GM18861 (cell line): ENCODE measurements around the gene SERP2.

ENCODE experiments used
- ATAC-seq: cut with Tn5 transposase; IDR thresholded peaks from one replicate; pipeline ENCODE4 v1.9.1; 2021; ENCODE audit not compliant: unreplicated experiment

The SERP2 gene

DNA sequence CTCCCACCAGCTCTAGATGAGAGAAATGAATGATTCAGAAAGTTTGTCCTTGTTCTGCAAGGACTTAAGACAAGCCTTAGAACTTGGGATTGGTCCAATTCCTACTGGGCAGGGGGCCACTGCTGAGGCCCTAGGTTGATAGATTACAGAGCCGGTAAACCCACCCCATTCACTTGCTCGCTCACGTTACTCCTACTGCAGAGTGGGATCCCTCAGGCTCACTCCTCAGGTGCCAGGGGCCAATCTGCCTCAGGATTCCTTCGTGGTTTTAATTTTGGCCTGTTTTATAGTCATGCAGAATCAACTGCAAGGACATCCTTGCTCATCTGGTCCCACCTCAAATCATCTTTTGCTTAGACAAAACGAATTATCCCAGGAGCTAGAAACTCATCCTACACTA, 59.0 kb downstream of the SERP2 start:
- no peak for ATAC-seq

DNA sequence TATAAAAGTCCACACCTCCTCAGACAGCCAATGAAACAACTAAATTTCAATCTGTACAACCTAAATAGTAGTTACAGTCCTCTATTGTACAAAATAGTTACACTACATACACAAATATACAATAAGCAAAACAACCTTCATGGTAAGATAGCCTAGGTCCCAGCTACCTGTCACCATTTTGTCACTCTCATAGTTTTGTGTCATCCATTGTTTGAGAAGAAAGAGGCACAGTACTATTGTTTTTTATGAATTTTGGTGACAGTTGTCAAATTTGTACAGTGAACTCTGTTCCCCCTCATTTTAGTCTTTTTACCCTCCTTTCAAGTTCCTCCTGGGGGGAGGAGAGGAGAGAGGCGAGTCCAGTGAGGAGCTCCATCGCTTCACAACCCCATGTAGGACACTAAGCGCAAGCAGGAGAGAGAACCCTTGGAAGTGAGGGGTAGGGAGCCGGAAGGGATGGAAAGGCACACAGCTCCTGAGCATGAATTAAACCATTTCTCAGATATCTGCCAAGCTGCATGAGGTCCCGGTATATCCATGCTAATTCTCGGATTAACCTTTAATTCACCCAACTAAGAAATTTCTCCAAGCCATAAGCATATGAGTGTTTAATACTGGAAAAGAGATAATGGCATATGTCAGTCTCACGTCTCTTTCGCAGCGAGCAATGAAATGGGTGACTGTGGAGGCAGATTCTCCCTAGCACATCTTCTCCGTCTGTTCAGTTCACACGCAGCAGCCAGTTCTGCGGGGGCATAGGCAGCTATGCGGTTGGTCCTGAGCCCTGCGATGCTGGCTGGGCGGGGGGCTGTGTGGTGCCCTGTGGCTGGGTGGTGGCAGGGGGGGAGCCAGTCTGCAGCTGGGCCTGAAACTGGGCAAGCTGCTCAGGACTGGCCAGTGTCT, 60.5 kb downstream of the SERP2 start:
- ATAC-seq: no peak

DNA sequence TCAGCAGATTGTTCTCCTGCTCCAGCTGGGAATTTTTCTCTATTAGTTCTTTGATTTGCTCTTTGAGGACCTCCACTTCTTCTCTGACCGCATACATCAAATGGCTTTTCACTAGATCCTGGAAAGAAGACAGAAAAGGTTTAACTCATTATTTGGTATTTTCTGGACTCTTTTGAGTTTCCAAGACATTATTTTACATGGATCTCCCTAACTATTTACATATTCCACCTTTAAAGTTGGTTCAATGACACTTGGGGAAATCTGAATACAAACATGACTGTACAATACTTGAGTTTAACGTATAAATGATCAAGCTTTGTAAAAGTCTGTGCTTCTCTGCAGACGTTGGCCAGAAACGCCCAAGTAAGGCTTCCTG, 61.1 kb downstream of the SERP2 start:
- ATAC-seq: no peak

- peak; percentile 57 for ATAC-seq
These were observed 61.7 kb downstream of the SERP2 start for GRCh38 chr13:44435142-44435918.

- ATAC-seq: no peak
These were observed 62.4 kb downstream of the SERP2 start for GRCh38 chr13:44435919-44436510.

DNA sequence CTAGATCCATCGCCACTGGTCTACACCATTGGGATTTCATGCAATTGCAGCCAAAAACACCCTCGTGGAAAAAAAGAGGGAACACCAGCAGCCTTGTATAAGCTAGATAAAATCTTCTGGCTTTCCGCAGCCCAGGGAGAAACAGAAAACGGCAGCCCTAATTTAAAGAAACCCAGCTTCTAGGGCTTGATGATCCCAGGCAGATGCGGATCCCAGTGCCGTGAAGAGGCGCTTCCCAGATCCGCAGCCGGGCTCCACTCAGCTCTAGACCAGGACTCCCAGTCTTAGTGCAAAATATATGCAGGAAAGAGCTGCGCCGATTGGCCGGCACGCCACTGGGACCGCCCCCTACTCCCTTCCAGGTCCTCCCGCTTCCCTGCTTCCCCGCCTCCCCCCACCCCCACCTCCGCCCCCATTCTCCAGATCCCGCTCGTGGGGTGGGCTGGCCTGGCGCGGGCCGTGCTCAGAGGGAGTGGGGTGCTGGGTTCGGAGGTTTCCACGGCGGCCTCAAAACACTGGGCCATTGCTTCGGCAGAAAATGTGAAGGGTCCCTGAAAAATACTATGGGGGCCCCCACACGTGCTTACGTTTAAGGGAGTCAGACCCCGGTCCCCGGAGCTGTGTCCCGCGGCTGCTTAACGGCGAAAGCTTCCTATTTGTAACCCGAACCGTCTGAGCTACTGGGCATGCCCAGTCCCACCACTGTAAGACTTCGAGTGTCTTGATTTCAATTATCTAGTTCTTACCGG, 63.1 kb downstream of the SERP2 start:
- no peak for ATAC-seq

GRCh38 chr13:44437356-44438233, 64.0 kb downstream of the SERP2 start:
- ATAC-seq: no peak

DNA sequence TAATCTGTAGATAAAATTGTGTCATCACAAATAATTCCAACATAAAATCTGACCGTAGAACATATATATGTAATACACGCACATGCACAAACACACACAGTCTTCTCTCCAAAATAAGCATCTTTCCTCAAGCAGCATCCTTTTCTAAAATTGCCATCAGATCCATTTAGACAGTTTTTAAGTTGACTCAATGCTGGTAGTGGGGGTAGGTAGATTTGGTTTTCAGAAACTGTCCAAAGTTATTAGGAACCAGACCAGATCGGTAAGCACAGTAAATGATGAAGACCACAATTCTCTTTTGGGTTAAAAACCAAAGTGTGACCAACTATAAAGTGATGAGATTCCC, 64.6 kb downstream of the SERP2 start:
- no peak for ATAC-seq

DNA sequence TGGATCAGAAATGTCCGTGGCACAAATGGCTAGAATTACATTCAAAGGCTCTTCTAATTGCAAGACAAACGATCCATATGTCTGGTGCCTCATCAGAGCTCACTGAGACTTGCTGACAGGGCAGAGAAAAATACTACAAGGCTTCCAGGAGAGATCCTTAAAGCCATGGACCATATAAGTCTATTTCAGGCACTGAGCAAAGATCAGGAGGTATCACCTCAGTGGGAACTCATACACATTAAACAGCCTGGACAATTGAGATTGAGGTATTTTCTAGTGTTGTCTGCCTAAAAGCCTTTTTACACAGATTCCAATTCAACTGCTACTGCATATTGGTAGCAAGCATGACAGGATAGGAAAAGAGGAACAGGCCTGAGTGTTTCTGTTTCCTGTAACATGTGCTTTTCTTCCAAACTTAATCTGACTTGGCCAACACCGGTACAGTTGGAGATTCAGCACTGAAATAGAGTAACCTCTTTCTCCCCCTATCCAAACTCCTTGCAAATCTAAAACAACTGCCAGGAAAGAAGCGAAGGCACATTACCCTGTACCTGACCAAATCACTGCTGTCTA, 65.9 kb downstream of the SERP2 start:
- ATAC-seq: no peak

- no peak for ATAC-seq
These were observed 66.5 kb downstream of the SERP2 start for GRCh38 chr13:44440046-44440608.
